ENCODE results near the gene TPPP3. TPM values are rescaled to one million over a fixed set of nuclear protein-coding genes. Genes with fewer than 3 reads are reported as not detected.
"Not testable (repeated sequence)": the region's sequence is repeated elsewhere in the genome, so short reads cannot be mapped to it uniquely, and the experiment has no call there.

Gene TPPP3
- total RNA-seq, 2 experiments from 2014 or later, result not detected

GRCh38 chr16:67386861-67387455 lies 6.3 kb downstream of the TPPP3 start:
- no peak overlapping the region for H3K4me3 Mint-ChIP-seq
- no peaks in the 10 kb centered on the region for H3K9me3 Mint-ChIP-seq
- H3K27ac Mint-ChIP-seq, result no peak overlapping the region
- POLR2A ChIA-PET, result no interaction called here
- H3K27me3 Mint-ChIP-seq, result peaks cover 13% of the 10 kb centered on the region
- DNase-seq, result no peak
- no peak for ATAC-seq (ENCODE audit: low read depth)
- no peaks in the 10 kb centered on the region for H3K4me1 Mint-ChIP-seq
- H3K36me3 Mint-ChIP-seq, result no peaks in the 10 kb centered on the region

GRCh38 chr16:67384778-67385510 lies 8.4 kb downstream of the TPPP3 start:
- Mint-ChIP-seq H3K4me1 (no peaks in the 10 kb centered on the region), H3K4me3 (no peak overlapping the region), H3K27ac (no peak overlapping the region), H3K9me3 (no peaks in the 10 kb centered on the region), H3K27me3 (peaks cover 11% of the 10 kb centered on the region), H3K36me3 (no peaks in the 10 kb centered on the region)
- ATAC-seq (ENCODE audit: low read depth) (no peak), DNase-seq (no peak)
- POLR2A ChIA-PET, result no interaction called here

- Mint-ChIP-seq H3K9me3 (no peaks in the 10 kb centered on the region), H3K4me3 (no peak overlapping the region), H3K4me1 (no peaks in the 10 kb centered on the region), H3K36me3 (no peaks in the 10 kb centered on the region), H3K27ac (no peak overlapping the region), H3K27me3 (peaks cover 11% of the 10 kb centered on the region)
- ATAC-seq (ENCODE audit: low read depth) (no peak), DNase-seq (no peak)
- POLR2A ChIA-PET, result no interaction called here
Observed at GRCh38 chr16:67383284-67383683, 10.0 kb downstream of the TPPP3 start.

- H3K27ac Mint-ChIP-seq, result no peak overlapping the region
- no peaks in the 10 kb centered on the region for H3K4me1 Mint-ChIP-seq
- DNase-seq (no peak), ATAC-seq (ENCODE audit: low read depth) (no peak)
- POLR2A ChIA-PET, result no interaction called here
- H3K36me3 Mint-ChIP-seq, result no peaks in the 10 kb centered on the region
- peaks cover 20% of the 10 kb centered on the region for H3K27me3 Mint-ChIP-seq
- no peaks in the 10 kb centered on the region for H3K9me3 Mint-ChIP-seq
- no peak overlapping the region for H3K4me3 Mint-ChIP-seq
Observed at GRCh38 chr16:67378642-67379041, 14.7 kb downstream of the TPPP3 start.

GRCh38 chr16:67376012-67376411 lies 17.3 kb downstream of the TPPP3 start:
- H3K4me3 Mint-ChIP-seq; DNase-seq; ATAC-seq (ENCODE audit: low read depth); H3K36me3 Mint-ChIP-seq; POLR2A ChIA-PET; H3K27ac Mint-ChIP-seq; H3K4me1 Mint-ChIP-seq; H3K9me3 Mint-ChIP-seq: not testable (repeated sequence)
- H3K27me3 Mint-ChIP-seq, result peaks cover 14% of the 10 kb centered on the region

- POLR2A ChIA-PET, result no interaction called here
Observed at GRCh38 chr16:67372664-67373063, 20.6 kb downstream of the TPPP3 start.

GRCh38 chr16:67370661-67371060 lies 22.6 kb downstream of the TPPP3 start:
- H3K36me3 Mint-ChIP-seq, result no peaks in the 10 kb centered on the region
- no peak for ATAC-seq (ENCODE audit: low read depth)
- H3K4me3 Mint-ChIP-seq, result no peak overlapping the region
- peaks cover 6% of the 10 kb centered on the region for H3K27me3 Mint-ChIP-seq
- H3K27ac Mint-ChIP-seq, result no peak overlapping the region
- no peak for DNase-seq
- POLR2A ChIA-PET, result no interaction called here
- no peaks in the 10 kb centered on the region for H3K9me3 Mint-ChIP-seq
- peaks cover 1% of the 10 kb centered on the region for H3K4me1 Mint-ChIP-seq

More at GRCh38 chr16:67372664-67373063, 20.6 kb downstream of the TPPP3 start:
- DNase-seq (no peak), ATAC-seq (ENCODE audit: low read depth) (no peak)
- Mint-ChIP-seq H3K4me3 (no peak overlapping the region), H3K27ac (no peak overlapping the region), H3K4me1 (no peaks in the 10 kb centered on the region), H3K36me3 (no peaks in the 10 kb centered on the region), H3K9me3 (no peaks in the 10 kb centered on the region), H3K27me3 (peaks cover 13% of the 10 kb centered on the region)

GRCh38 chr16:67364600-67365235 lies 28.6 kb downstream of the TPPP3 start:
- ATAC-seq (ENCODE audit: low read depth) (no peak), DNase-seq (no peak)
- Mint-ChIP-seq H3K27ac (no peak overlapping the region), H3K27me3 (peaks cover 11% of the 10 kb centered on the region), H3K4me1 (peaks cover 9% of the 10 kb centered on the region), H3K36me3 (no peaks in the 10 kb centered on the region), H3K9me3 (no peaks in the 10 kb centered on the region), H3K4me3 (no peak overlapping the region)
- POLR2A ChIA-PET, result no interaction called here

- POLR2A ChIA-PET, result no interaction called here
- Mint-ChIP-seq H3K4me1 (peaks cover 12% of the 10 kb centered on the region), H3K9me3 (no peaks in the 10 kb centered on the region), H3K27me3 (peaks cover 15% of the 10 kb centered on the region), H3K27ac (no peak overlapping the region), H3K36me3 (no peaks in the 10 kb centered on the region), H3K4me3 (no peak overlapping the region)
- no peak for ATAC-seq (ENCODE audit: low read depth)
- no peak for DNase-seq
Observed at GRCh38 chr16:67361038-67361437, 32.3 kb downstream of the TPPP3 start.

- ATAC-seq (ENCODE audit: low read depth); H3K9me3 Mint-ChIP-seq; H3K4me3 Mint-ChIP-seq; POLR2A ChIA-PET; H3K27ac Mint-ChIP-seq; H3K36me3 Mint-ChIP-seq; DNase-seq; H3K4me1 Mint-ChIP-seq: not testable (repeated sequence)
- peaks cover 18% of the 10 kb centered on the region for H3K27me3 Mint-ChIP-seq
Observed at GRCh38 chr16:67359540-67360269, 33.6 kb downstream of the TPPP3 start.

GRCh38 chr16:67357561-67357960 lies 35.7 kb downstream of the TPPP3 start:
- no peaks in the 10 kb centered on the region for H3K36me3 Mint-ChIP-seq
- H3K27ac Mint-ChIP-seq, result no peak overlapping the region
- DNase-seq, result no peak
- no peak for ATAC-seq (ENCODE audit: low read depth)
- POLR2A ChIA-PET, result no interaction called here
- H3K27me3 Mint-ChIP-seq, result peaks cover 15% of the 10 kb centered on the region
- no peak overlapping the region for H3K4me3 Mint-ChIP-seq
- no peaks in the 10 kb centered on the region for H3K9me3 Mint-ChIP-seq
- H3K4me1 Mint-ChIP-seq, result peaks cover 4% of the 10 kb centered on the region

GRCh38 chr16:67356396-67356795 lies 36.9 kb downstream of the TPPP3 start:
- POLR2A ChIA-PET, result no interaction called here
- Mint-ChIP-seq H3K4me1 (peaks cover 4% of the 10 kb centered on the region), H3K9me3 (no peaks in the 10 kb centered on the region), H3K4me3 (no peak overlapping the region), H3K36me3 (no peaks in the 10 kb centered on the region), H3K27ac (no peak overlapping the region), H3K27me3 (peaks cover 15% of the 10 kb centered on the region)
- DNase-seq (no peak), ATAC-seq (ENCODE audit: low read depth) (no peak)

GRCh38 chr16:67352463-67352862 lies 40.8 kb downstream of the TPPP3 start:
- POLR2A ChIA-PET, result interaction anchor here (1.5 kb wide), 1 partner anchor 15 kb away, joined by 4 read pairs; no protein-coding TSS in a partner anchor
- ATAC-seq (ENCODE audit: low read depth); H3K27ac Mint-ChIP-seq: not testable (repeated sequence)

More at GRCh38 chr16:67352463-67352862, 40.8 kb downstream of the TPPP3 start:
- not testable (repeated sequence) for DNase-seq, H3K4me3 Mint-ChIP-seq, H3K36me3 Mint-ChIP-seq, H3K4me1 Mint-ChIP-seq, H3K9me3 Mint-ChIP-seq
- H3K27me3 Mint-ChIP-seq, result peaks cover 14% of the 10 kb centered on the region

Measured in activated naive CD8-positive, alpha-beta T cell treated with anti-CD3 and anti-CD28 coated beads, Interleukin-2, amount 10 ng/mL, durations not matched to agents 7 days and 5 days (primary cell).